ENCODE results near the gene ABHD8.
A peak's percentile ranks its signal among the peaks of the same experiment; 100 is the strongest.

Gene ABHD8

GRCh38 chr19:17260842-17261325 is 42.3 kb downstream of the ABHD8 start:
- TF ChIP-seq NFRKB (IDR thresholded peaks at IDR 0.05) (no peak), FOXM1 (IDR thresholded peaks at IDR 0.05; ENCODE audit: borderline replicate concordance) (no peak), L3MBTL2 (conservative IDR thresholded peaks at IDR 0.05) (peak; percentile 57), SP1 (IDR thresholded peaks at IDR 0.05) (no peak)
- CTCF ChIA-PET = interaction anchor here (0.6 to 1.4 kb wide), 11 partner anchors 8 to 125 kb away, joined by 3 to 6 read pairs (median 4); partner anchors contain the start of gene ANO8
- POLR2A ChIA-PET = interaction anchor here (1.5 to 1.6 kb wide), 2 partner anchors 25 to 46 kb away, joined by 3 to 4 read pairs; partner anchors contain the start of gene USE1
- peak; percentile 91 for DNase-seq (ENCODE audit: extremely low spot score)

- POLR2A ChIA-PET = interaction anchor here (1.0 to 1.6 kb wide), 3 partner anchors 24 to 45 kb away, joined by 3 to 4 read pairs (median 3); partner anchors contain the start of gene USE1
- CTCF ChIA-PET = interaction anchor here (0.6 to 1.4 kb wide), 9 partner anchors 7 to 126 kb away, joined by 3 to 5 read pairs (median 4); no protein-coding TSS in a partner anchor
- TF ChIP-seq LEF1 (IDR thresholded peaks at IDR 0.05; ENCODE audit: borderline replicate concordance) = no peak
- no peak for TF ChIP-seq ARNT (IDR thresholded peaks at IDR 0.05)
- no peak for TF ChIP-seq FOXA1 (IDR thresholded peaks at IDR 0.05)
- TF ChIP-seq TARDBP (IDR thresholded peaks at IDR 0.05) = no peak
- no peak for TF ChIP-seq HDGF (IDR thresholded peaks at IDR 0.05; ENCODE audit: borderline replicate concordance)
- TF ChIP-seq PKNOX1 (IDR thresholded peaks at IDR 0.05) = no peak
- no peak for TF ChIP-seq SP1 (IDR thresholded peaks at IDR 0.05)
- TF ChIP-seq SUZ12 (IDR thresholded peaks at IDR 0.05) = no peak
- no peak for TF ChIP-seq ELF4 (IDR thresholded peaks at IDR 0.05)
- no peak for TF ChIP-seq FOXM1 (IDR thresholded peaks at IDR 0.05; ENCODE audit: borderline replicate concordance)
- TF ChIP-seq CTBP1 (IDR thresholded peaks at IDR 0.05; ENCODE audit: borderline replicate concordance) = no peak
- TF ChIP-seq FOXK2 (IDR thresholded peaks at IDR 0.05) = no peak
- no peak for TF ChIP-seq ZNF384 (IDR thresholded peaks at IDR 0.05)
- no peak for TF ChIP-seq BHLHE40 (IDR thresholded peaks at IDR 0.05; ENCODE audit: borderline replicate concordance)
- TF ChIP-seq L3MBTL2 (conservative IDR thresholded peaks at IDR 0.05) = no peak
- no peak for TF ChIP-seq NFRKB (IDR thresholded peaks at IDR 0.05)
- no peak for DNase-seq (ENCODE audit: extremely low spot score)
These were observed 43.3 kb downstream of the ABHD8 start for GRCh38 chr19:17259934-17260333.

- TF ChIP-seq PKNOX1 (IDR thresholded peaks at IDR 0.05) = no peak
- TF ChIP-seq FOXM1 (IDR thresholded peaks at IDR 0.05; ENCODE audit: borderline replicate concordance) = no peak
- TF ChIP-seq SUZ12 (IDR thresholded peaks at IDR 0.05) = no peak
- no peak for TF ChIP-seq FOXK2 (IDR thresholded peaks at IDR 0.05)
- no peak for TF ChIP-seq BHLHE40 (IDR thresholded peaks at IDR 0.05; ENCODE audit: borderline replicate concordance)
- no peak for TF ChIP-seq ARNT (IDR thresholded peaks at IDR 0.05)
- no peak for TF ChIP-seq FOXA1 (IDR thresholded peaks at IDR 0.05)
- TF ChIP-seq NFRKB (IDR thresholded peaks at IDR 0.05) = no peak
- no peak for TF ChIP-seq ZNF384 (IDR thresholded peaks at IDR 0.05)
- TF ChIP-seq HDGF (IDR thresholded peaks at IDR 0.05; ENCODE audit: borderline replicate concordance) = no peak
- no peak for TF ChIP-seq SP1 (IDR thresholded peaks at IDR 0.05)
- TF ChIP-seq L3MBTL2 (conservative IDR thresholded peaks at IDR 0.05) = no peak
- TF ChIP-seq ELF4 (IDR thresholded peaks at IDR 0.05) = no peak
- TF ChIP-seq LEF1 (IDR thresholded peaks at IDR 0.05; ENCODE audit: borderline replicate concordance) = no peak
- no peak for TF ChIP-seq TARDBP (IDR thresholded peaks at IDR 0.05)
- TF ChIP-seq CTBP1 (IDR thresholded peaks at IDR 0.05; ENCODE audit: borderline replicate concordance) = no peak
- CTCF ChIA-PET = interaction anchor here (0.7 to 1.4 kb wide), 3 partner anchors 11 to 34 kb away, joined by 3 to 5 read pairs (median 4); no protein-coding TSS in a partner anchor
- no peak for DNase-seq (ENCODE audit: extremely low spot score)
- POLR2A ChIA-PET = interaction anchor here (0.9 to 1.6 kb wide), 6 partner anchors 9 to 45 kb away, joined by 3 to 5 read pairs (median 3); partner anchors contain the start of genes OCEL1 and USE1
These were observed 44.0 kb downstream of the ABHD8 start for GRCh38 chr19:17259118-17259780.

- no peak for TF ChIP-seq SUZ12 (IDR thresholded peaks at IDR 0.05)
- no peak for TF ChIP-seq CTBP1 (IDR thresholded peaks at IDR 0.05; ENCODE audit: borderline replicate concordance)
- TF ChIP-seq NFRKB (IDR thresholded peaks at IDR 0.05) = no peak
- TF ChIP-seq HDGF (IDR thresholded peaks at IDR 0.05; ENCODE audit: borderline replicate concordance) = no peak
- TF ChIP-seq TARDBP (IDR thresholded peaks at IDR 0.05) = no peak
- no peak for TF ChIP-seq ZNF384 (IDR thresholded peaks at IDR 0.05)
- TF ChIP-seq FOXK2 (IDR thresholded peaks at IDR 0.05) = no peak
- no peak for TF ChIP-seq ARNT (IDR thresholded peaks at IDR 0.05)
- no peak for TF ChIP-seq BHLHE40 (IDR thresholded peaks at IDR 0.05; ENCODE audit: borderline replicate concordance)
- TF ChIP-seq ELF4 (IDR thresholded peaks at IDR 0.05) = no peak
- TF ChIP-seq LEF1 (IDR thresholded peaks at IDR 0.05; ENCODE audit: borderline replicate concordance) = no peak
- no peak for TF ChIP-seq FOXM1 (IDR thresholded peaks at IDR 0.05; ENCODE audit: borderline replicate concordance)
- no peak for TF ChIP-seq FOXA1 (IDR thresholded peaks at IDR 0.05)
- no peak for TF ChIP-seq SP1 (IDR thresholded peaks at IDR 0.05)
- TF ChIP-seq PKNOX1 (IDR thresholded peaks at IDR 0.05) = no peak
- CTCF ChIA-PET = no interaction called here
- POLR2A ChIA-PET = interaction anchor here (0.7 kb wide), 1 partner anchor 14 kb away, joined by 4 read pairs; no protein-coding TSS in a partner anchor
- DNase-seq (ENCODE audit: extremely low spot score) = no peak
These were observed 47.1 kb downstream of the ABHD8 start for GRCh38 chr19:17256130-17256529.

- ChIA-PET CTCF (no interaction called here), POLR2A (no interaction called here)
- no peak for DNase-seq (ENCODE audit: extremely low spot score)
- no peak for TF ChIP-seq NFRKB (IDR thresholded peaks at IDR 0.05)
- peak; percentile 52; the same call in 1 of the 2 replicates for TF ChIP-seq PKNOX1 (IDR thresholded peaks at IDR 0.05)
These were observed 48.0 kb downstream of the ABHD8 start for GRCh38 chr19:17255150-17255621.

All from HEK293T (cell line).